T-helper 1 cell (primary cell): ENCODE results near the gene ESRRA.

Source experiments
- DNase-seq, 5 donors: peaks; one replicate each; pipeline ENCODE4 v3.0.0-alpha.2; 2012 to 2020

The ESRRA gene

DNA sequence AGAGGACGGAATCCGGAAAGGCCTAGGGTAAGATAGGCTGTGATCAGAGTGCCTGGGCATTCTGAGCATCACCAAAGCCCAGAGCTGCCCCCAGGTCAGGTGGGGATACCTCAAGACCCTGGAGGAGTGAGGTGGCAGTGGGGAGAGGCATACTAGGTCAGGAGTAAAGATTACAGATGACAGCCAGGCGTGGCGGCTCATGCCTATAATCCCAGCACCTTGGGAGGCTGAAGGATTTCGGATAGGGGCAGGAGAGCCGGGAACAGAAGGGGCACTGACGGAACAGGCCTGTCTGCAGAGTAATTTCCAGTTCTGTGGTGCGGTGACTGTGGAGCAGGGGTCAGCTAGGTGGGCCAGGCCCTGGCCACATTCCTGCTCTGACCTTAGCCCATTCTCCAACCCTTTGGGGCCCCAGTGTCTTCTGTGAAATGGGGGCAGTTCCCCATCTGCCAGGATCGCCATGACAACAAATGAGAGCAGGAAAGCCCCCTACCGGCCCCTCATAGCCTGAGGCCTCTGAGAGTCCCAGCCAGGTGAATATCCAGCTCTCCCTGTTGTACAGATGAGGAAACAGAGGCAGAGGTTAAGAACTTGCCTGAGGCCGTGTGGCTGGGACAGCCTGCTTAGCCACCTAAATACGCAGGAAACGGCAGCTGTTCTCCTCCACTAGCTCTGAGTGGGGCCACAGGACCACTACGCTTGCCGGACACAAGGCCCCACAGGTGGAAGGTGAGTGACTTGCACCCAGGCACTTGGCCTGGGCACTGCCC lies 30.1 kb upstream of the ESRRA start:
- DNase-seq, result no peak

DNA sequence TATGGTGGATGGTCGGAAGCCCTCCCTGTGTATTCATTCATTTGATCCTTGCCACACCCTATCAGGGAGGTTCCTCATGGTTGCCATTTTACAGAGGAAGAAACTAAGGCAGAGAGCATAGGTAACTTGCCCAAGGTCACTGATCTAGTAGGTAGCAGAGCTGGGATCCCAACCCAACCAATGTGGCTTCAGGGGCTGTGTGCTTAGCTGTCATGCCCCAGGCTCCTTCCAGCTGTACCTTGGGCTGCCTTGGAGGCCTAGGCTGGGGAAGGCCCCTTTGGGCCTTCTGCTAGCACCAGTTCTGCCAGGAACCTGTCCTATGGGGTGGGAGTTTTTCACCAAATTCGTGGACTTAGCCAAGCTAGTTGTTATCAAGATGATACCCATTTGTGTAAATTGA lies 29.5 kb upstream of the ESRRA start:
- no peak for DNase-seq

- DNase-seq, result no peak
These were observed 28.5 kb upstream of the ESRRA start for GRCh38 chr11:64276653-64277431.

DNA sequence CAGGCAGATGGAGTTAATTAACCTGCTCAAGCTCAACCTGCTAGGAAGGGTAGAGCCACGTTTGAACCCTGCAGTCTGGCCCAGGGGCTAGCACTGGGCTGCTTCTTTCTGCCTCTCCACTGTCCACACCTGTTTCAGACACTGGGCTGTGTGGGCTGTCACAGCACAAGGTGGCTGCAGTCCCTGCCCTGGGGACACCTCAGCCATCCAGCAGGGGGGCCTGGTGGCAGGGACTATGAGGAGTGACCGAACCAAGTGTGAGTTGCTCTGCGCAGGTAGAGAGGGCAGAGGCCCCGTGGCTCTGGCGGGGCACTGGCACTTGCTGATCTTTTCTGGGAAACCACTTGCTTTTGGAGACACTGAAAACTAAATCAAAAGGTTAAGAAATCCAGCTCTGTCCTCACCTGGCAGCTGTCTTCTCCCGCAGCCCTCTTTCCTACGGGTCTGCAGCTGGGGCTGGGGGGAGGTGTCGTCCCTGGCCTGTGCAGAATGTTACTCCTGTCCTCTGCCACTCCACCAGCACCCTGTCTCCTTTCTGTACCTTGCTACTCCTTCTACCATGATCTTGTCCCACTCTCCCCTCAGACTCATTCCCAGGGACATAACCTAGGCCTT lies 26.6 kb upstream of the ESRRA start:
- DNase-seq, result no peak

DNA sequence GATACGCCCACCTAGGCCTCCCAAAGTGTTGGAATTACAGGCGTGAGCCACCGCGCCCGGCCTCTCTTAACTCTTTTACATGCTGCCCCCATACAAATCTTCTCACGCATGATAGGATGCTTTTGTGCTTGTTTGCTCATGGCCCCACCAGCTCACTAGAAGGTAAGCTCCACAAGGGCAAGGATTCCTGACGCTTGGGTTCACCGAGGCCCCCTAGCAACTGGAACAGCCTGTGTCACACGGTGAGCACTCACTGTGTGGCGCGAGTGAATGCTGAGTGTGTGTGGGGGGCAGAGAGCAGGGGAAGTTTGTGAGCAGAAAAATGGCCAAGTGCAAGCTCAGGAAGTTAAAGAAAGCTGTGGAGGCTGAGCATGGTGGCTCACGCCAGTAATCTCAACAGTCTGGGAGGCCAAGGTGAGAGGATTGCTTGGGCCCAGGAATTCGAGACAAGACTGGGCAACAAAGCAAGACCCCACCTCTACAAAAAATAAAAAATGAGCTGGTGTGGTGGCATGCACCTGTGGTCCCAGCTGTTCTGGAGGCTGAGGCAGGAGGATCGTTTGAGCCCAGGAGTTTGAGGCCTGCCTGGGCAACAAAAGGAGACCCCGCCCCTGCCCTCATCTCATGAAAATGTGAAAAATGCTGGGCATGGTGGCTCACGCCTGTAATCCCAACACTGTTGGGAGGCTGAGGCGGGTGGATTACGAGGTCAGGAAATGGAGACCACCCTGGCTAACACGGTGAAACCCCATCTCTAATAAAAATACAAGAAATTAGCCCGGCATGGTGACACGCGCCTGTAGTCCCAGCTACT lies 23.2 kb upstream of the ESRRA start:
- no peak for DNase-seq

- DNase-seq, result no peak
These were observed 22.2 kb upstream of the ESRRA start for GRCh38 chr11:64283092-64283491.

GRCh38 chr11:64284048-64284961 lies 21.0 kb upstream of the ESRRA start, which contains the start of gene BAD:
BAD (minus strand) TSS chr11:64284665; CDS start chr11:64284368, 297 bp downstream.
- DNase-seq, result peak; percentile 89 to 94 (median 92)

- DNase-seq, result peak; percentile 78 to 88 (median 87)
These were observed 20.1 kb upstream of the ESRRA start, which contains the start of gene GPR137 for GRCh38 chr11:64284962-64285884. GPR137 (plus strand) TSS chr11:64285848; CDS start chr11:64286525, 677 bp downstream.

GRCh38 chr11:64285885-64286800 lies 19.2 kb upstream of the ESRRA start:
- DNase-seq, result peak in 1 of 5 donors; percentile 40

DNA sequence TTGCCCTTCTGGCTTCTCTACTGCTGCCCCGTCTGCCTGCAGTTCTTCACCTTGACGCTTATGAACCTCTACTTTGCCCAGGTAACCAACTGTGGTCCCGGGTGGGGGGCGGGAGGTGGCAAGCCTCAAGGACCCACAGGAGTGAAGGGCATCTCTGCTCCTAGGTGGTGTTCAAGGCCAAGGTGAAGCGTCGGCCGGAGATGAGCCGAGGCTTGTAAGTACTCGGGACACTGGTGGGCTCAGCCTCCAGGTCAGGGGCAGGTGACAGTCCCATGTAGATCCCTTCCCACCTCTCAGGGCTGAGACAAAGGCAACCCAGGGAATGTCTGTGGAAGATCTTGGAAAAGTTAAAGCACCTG lies 18.5 kb upstream of the ESRRA start:
- no peak for DNase-seq

DNA sequence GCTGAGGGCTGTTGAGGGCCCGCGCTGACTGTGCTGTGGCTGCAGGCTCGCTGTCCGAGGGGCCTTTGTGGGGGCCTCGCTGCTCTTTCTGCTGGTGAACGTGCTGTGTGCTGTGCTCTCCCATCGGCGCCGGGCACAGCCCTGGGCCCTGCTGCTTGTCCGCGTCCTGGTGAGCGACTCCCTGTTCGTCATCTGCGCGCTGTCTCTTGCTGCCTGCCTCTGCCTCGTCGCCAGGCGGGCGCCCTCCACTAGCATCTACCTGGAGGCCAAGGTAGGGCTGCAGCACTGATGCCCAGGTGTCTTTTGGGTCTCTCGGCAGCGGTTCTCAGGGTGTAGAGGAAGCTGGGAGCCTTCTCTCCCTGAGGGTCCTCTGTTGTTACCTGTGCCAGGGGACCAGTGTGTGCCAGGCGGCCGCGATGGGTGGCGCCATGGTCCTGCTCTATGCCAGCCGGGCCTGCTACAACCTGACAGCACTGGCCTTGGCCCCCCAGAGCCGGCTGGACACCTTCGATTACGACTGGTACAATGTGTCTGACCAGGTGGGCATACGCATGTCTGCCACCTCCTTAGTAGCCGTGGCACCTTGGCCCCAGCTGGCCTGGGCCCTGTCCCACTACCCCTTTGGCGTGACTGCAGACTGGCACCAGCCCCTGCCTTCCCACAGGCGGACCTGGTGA lies 17.5 kb upstream of the ESRRA start:
- no peak for DNase-seq

- DNase-seq, result no peak
These were observed 17.0 kb upstream of the ESRRA start for GRCh38 chr11:64288353-64288750.

DNA sequence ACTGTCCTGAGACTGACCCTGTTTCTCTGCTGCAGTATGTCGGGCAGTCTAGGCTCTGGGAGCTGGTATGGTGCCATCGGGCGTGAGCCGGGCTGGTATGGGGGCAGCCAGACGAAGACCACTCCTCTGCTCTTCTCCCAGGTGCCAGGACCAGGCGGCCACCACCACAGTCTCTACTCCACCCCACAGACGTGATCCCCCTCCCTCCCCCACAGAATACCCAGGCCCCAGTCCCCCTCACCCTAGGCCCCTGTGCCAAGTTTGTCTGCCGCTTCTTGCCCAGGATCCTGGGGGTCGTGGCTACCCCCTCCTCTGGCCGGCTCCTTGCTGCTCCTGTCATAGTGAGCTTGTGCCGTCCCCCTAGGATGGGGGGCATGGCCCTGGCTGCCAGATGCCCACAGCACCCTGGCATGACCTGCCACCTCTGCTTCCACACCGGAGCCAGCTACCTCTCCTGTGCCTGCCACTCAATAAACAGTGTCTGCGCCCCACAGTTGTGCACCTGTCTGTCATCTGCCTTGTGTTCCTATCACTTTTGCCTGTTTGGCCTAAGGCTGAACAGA lies 16.2 kb upstream of the ESRRA start:
- DNase-seq, result no peak

DNA sequence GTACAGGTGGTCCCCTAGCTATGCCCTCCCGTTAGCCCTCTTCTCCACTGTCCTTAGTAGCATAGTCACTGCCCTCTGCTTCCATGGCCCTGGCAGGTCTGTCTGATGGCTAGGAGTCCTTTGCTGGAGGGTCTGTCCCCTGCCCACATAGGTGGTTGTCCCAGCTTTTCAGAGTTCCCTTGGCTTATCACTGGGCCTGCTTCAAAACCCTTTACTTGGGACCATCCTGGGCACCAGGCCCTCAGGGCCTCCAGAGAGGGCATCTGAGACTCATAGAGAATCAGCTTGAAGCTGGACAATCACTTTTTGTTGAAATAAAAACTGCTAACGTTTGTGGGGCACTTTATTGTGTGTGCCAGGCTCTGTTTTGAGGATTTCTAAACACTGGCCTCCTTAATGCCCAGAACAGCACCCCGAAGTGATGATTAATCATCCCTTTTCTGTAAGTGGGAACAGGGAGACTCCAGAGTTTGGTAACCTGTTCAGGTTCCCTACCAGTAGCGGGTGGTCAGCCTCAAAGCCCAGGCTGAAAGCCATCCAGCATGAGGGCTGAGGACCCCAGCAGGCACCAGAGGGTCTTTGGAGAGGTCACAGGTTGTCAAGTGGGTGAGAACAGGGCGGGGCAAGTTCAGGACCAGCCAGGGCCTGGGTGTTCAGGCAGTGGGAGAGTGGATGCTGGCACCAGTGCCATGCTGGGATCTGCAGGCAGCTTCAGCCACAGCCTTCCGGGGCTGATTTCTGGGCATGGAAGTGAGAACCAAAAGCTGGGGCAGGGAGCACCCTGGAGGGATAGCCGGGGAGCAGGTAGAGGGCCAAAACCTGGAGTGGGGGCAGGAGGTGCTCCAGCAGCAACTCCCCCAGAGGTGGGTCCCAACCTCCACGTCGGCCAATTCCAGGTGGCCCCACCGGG lies 14.7 kb upstream of the ESRRA start:
- no peak for DNase-seq

GRCh38 chr11:64291262-64291751 lies 14.0 kb upstream of the ESRRA start, which contains the start of gene KCNK4:
KCNK4 (plus strand) TSS chr11:64291302; CDS start chr11:64293019, 1,717 bp downstream.
- DNase-seq, result no peak

- DNase-seq, result no peak
These were observed 13.4 kb upstream of the ESRRA start for GRCh38 chr11:64291752-64292459.
